Loucy (cell line): ENCODE measurements around the gene PGR.

ENCODE experiments used
- H2AFZ ChIP-seq: fragments of 200-600 bp; sonication (generic); 2 replicates; pipeline ENCODE4 v1.6.0; 2016; ENCODE audit warnings: antibody characterized with exemption, mild to moderate bottlenecking, low read length, moderate library complexity
- H3F3A ChIP-seq: fragments of 200-600 bp; 2 replicates; pipeline ENCODE4 v1.6.0; 2016; ENCODE audit warnings: antibody characterized with exemption, low read depth, mild to moderate bottlenecking
- H3K27me3 ChIP-seq: fragments of 200-600 bp; sonication (generic); 2 replicates; pipeline ENCODE4 v1.6.1; 2014; ENCODE audit warnings: low read length, mild to moderate bottlenecking; ENCODE audit not compliant: insufficient read depth, poor library complexity, severe bottlenecking
- H3K36me3 ChIP-seq: fragments of 200-600 bp; sonication (generic); 2 replicates; pipeline ENCODE4 v1.6.1; 2016; ENCODE audit warnings: low read length; ENCODE audit not compliant: insufficient read depth
- H3K4me1 ChIP-seq: fragments of 200-600 bp; sonication (generic); 2 replicates; pipeline ENCODE4 v1.5.1; 2014; ENCODE audit warnings: low read length, mild to moderate bottlenecking; ENCODE audit not compliant: insufficient read depth, poor library complexity, severe bottlenecking
- H3K4me2 ChIP-seq: fragments of 200-600 bp; sonication (generic); 2 replicates; pipeline ENCODE4 v1.6.0; 2014; ENCODE audit warnings: antibody characterized with exemption, low read length, low read depth, mild to moderate bottlenecking; ENCODE audit not compliant: poor library complexity, severe bottlenecking
- H3K4me3 ChIP-seq: fragments of 200-600 bp; sonication (generic); 2 replicates; pipeline ENCODE4 v1.5.1; 2014; ENCODE audit warnings: low read length, mild to moderate bottlenecking, mixed read lengths; ENCODE audit not compliant: poor library complexity, severe bottlenecking
- H3K79me2 ChIP-seq: fragments of 200-600 bp; sonication (generic); 2 replicates; pipeline ENCODE4 v1.6.1; 2014; ENCODE audit warnings: low read length; ENCODE audit not compliant: insufficient read depth
- H3K9ac ChIP-seq: fragments of 200-600 bp; sonication (generic); 2 replicates; pipeline ENCODE4 v1.6.0; 2014; ENCODE audit warnings: mild to moderate bottlenecking, low read depth, low read length, moderate library complexity; ENCODE audit not compliant: poor library complexity, severe bottlenecking
- H3K9me2 ChIP-seq: fragments of 200-600 bp; sonication (generic); replicated peaks from 2 replicates; pipeline ENCODE4 v1.6.1; 2016; ENCODE audit warnings: low read depth, low read length, mixed read lengths
- H3K9me3 ChIP-seq: fragments of 200-600 bp; sonication (generic); 2 replicates; pipeline ENCODE4 v1.6.1; 2014; ENCODE audit warnings: mild to moderate bottlenecking, antibody characterized with exemption, low read length, low read depth; ENCODE audit not compliant: insufficient read depth
- H4K20me1 ChIP-seq: fragments of 200-600 bp; sonication (generic); 2 replicates; pipeline ENCODE4 v1.6.0; 2014; ENCODE audit warnings: antibody characterized with exemption, low read length, mild to moderate bottlenecking; ENCODE audit not compliant: insufficient read depth, poor library complexity, severe bottlenecking
- EZH2phosphoT487 ChIP-seq: fragments of 200-600 bp; IDR thresholded peaks from 2 replicates; pipeline ENCODE4 v1.6.1; 2018; ENCODE audit warnings: antibody characterized with exemption, mild to moderate bottlenecking, moderate library complexity, borderline replicate concordance
- TF ChIP-seq, protein P1 (sequence below): fragments of 200-600 bp; sonication (generic); conservative IDR thresholded peaks from 2 replicates; pipeline ENCODE4 v1.5.1; 2014; ENCODE audit warnings: mild to moderate bottlenecking, antibody characterized with exemption, low read length

PGR gene

DNA sequence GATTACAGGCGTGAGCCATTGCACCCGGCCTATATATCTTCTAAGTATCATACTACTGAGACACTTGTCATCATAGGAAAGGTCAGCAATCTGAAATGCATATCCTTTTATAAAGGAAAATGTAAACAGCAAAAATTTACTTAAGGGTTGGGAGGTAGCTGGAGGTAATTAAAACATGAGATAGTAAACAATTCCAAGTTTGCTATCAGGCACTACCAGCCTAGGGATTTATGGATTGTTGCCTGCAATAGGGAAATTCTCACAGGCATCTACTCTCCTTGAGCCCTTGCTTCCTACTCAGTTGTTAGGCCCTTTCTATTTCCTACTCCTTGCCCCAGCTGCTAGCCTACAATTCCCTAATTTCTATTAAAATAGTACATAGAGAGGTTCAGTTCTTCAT lies 16.1 kb downstream of the PGR start:
- Histone ChIP-seq H3K36me3 (no peaks in the 10 kb centered on the region), H2AFZ (no peak overlapping the region), H3K9ac (no peak overlapping the region), H3F3A (no peaks in the 10 kb centered on the region), H3K27me3 (no peaks in the 10 kb centered on the region), H3K4me1 (no peaks in the 10 kb centered on the region), H3K9me2 (no peaks in the 10 kb centered on the region), H3K4me2 (no peak overlapping the region), H3K4me3 (no peak overlapping the region), H3K9me3 (no peaks in the 10 kb centered on the region), H4K20me1 (no peaks in the 10 kb centered on the region), H3K79me2 (no peaks in the 10 kb centered on the region)
- TF ChIP-seq, protein P1, sequence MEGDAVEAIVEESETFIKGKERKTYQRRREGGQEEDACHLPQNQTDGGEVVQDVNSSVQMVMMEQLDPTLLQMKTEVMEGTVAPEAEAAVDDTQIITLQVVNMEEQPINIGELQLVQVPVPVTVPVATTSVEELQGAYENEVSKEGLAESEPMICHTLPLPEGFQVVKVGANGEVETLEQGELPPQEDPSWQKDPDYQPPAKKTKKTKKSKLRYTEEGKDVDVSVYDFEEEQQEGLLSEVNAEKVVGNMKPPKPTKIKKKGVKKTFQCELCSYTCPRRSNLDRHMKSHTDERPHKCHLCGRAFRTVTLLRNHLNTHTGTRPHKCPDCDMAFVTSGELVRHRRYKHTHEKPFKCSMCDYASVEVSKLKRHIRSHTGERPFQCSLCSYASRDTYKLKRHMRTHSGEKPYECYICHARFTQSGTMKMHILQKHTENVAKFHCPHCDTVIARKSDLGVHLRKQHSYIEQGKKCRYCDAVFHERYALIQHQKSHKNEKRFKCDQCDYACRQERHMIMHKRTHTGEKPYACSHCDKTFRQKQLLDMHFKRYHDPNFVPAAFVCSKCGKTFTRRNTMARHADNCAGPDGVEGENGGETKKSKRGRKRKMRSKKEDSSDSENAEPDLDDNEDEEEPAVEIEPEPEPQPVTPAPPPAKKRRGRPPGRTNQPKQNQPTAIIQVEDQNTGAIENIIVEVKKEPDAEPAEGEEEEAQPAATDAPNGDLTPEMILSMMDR, result no peak
- no peak for TF ChIP-seq EZH2phosphoT487

DNA sequence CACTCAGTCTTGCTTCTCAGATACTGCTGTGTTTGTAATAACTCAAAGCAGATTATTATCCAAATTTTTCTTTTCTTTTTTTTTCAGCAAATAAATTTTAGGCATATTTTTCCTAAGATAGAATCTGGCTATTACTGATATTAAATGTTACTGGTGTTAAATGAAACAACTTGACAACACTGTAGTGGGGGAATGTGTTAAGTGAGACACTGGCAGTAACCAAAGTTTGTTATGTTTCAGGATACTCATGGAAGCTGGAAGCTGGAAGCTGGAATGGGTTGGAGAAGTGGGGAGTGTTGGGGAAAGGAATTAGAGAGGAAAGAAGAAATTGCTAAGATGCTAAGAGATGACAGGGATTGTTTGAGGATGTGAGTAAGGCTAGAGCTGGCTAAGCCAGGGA lies 24.9 kb downstream of the PGR start:
- no peaks in the 10 kb centered on the region for H3K4me1 ChIP-seq
- H3K4me2 ChIP-seq, result no peak overlapping the region
- no peaks in the 10 kb centered on the region for H3K79me2 ChIP-seq
- no peaks in the 10 kb centered on the region for H4K20me1 ChIP-seq
- no peak overlapping the region for H3K9ac ChIP-seq
- H3K4me3 ChIP-seq, result no peak overlapping the region
- H3K36me3 ChIP-seq, result no peaks in the 10 kb centered on the region
- no peak overlapping the region for H2AFZ ChIP-seq
- no peaks in the 10 kb centered on the region for H3K9me3 ChIP-seq
- no peaks in the 10 kb centered on the region for H3K27me3 ChIP-seq
- TF ChIP-seq EZH2phosphoT487, result no peak
- TF ChIP-seq, protein P1, result no peak
- H3K9me2 ChIP-seq, result no peaks in the 10 kb centered on the region
- H3F3A ChIP-seq, result no peaks in the 10 kb centered on the region

DNA sequence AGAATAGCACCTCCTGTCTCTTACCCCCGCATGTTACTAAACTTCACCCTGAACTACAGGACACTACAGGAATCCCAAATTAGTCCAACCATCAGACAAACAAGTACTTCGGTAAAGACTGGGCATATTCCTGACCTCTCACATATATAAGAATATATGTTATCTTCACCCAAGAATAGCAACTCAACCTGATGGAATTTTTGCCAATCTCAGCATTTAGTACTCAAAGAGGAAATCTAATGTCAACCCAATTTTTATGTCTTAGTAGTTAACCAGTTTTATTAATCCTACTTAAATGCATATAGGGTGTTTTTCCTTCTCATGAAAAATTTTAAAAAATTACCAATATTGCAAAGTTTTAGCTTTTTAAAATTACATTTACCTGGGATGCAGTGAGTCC lies 26.2 kb downstream of the PGR start:
- H3K79me2 ChIP-seq, result no peaks in the 10 kb centered on the region
- H3K36me3 ChIP-seq, result no peaks in the 10 kb centered on the region
- no peaks in the 10 kb centered on the region for H3K27me3 ChIP-seq
- no peaks in the 10 kb centered on the region for H4K20me1 ChIP-seq
- no peak for TF ChIP-seq EZH2phosphoT487
- TF ChIP-seq, protein P1, result no peak
- H3K4me3 ChIP-seq, result no peak overlapping the region
- no peaks in the 10 kb centered on the region for H3K9me3 ChIP-seq
- H3K9me2 ChIP-seq, result no peaks in the 10 kb centered on the region
- no peaks in the 10 kb centered on the region for H3K4me1 ChIP-seq
- no peaks in the 10 kb centered on the region for H3F3A ChIP-seq
- no peak overlapping the region for H3K9ac ChIP-seq
- H3K4me2 ChIP-seq, result no peak overlapping the region
- no peak overlapping the region for H2AFZ ChIP-seq
